HG03060 (cell line): ENCODE data around the gene MINDY3.
"Not testable (repeated sequence)": the region's sequence is repeated elsewhere in the genome, so short reads cannot be mapped to it uniquely, and the experiment has no call there.

ENCODE experiments used
- ATAC-seq: cut with Tn5 transposase; IDR thresholded peaks from one replicate; pipeline ENCODE4 v1.9.1; 2021; ENCODE audit warnings: low read depth, moderate number of reproducible peaks; ENCODE audit not compliant: unreplicated experiment

The MINDY3 gene

DNA sequence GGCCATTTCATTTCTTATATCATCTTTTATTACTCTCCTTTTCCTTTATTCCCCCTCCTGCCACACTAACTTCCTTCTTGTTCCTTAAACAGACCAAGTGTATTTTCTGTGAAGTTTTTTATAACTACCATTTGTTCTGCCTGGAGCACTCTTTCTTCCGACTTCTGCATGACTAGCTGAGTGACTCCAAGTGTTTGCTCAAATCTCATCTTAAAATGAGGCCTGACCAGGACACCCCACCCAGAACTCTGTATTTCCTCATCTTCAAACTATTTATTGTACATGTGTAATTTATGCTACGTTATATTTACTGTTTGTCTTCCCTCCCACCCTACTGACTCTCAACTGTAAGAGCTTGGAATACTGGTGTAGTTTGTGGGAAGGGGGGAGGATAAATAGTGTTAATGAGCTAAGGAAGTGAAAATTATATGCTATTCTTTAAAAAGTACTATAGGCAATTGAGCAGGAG lies 3.2 kb downstream of the MINDY3 start:
- ATAC-seq: no peak

DNA sequence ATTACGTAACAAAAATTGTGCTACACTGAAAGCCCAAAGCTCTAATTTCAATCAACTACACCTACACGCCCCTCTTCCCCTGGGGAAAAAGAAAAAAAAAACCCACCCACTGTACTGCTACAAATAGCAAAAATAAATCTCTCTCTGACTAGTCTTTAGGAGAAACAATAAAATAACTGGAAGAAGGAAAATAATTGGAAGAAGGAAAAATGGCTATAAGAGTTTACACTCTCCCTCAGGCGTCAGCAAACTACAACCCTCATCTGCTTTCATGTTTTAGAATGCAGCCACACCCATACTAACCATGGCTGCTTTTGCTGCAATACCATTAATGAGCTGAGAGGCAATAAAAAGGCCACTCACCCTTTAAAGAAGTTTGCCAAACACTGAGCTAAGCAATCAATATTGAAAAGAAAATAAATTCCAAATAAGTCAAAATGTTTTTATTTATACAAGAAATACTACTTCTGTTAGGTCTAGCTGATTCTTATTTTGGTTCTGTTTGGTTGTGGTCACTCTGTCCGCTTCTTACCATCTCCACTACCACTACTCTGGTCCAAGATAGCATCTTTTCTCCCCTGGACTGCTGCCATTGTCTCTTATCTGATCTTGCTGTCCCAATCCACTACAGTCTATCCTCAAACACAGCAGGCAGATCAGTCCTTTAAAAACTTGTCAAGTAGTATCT lies 3.8 kb downstream of the MINDY3 start:
- ATAC-seq: no peak

DNA sequence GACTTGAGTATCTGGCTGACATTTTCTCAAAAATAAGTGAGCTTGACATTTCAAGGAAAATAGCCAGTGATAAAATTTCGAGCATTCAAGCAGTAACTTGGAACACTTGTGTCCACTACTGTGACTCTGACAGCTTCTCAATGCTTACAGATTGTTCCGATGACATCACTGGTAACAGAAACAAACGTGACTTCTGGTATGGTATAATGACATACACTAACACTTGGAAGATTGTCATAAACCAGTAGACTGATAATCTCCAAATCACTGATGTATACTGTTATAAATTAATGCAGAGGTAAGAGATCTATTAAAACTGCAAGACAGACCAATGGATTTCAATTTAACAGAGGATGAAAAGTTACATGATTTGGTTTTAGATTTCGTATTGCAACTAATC lies 6.5 kb downstream of the MINDY3 start:
- no peak for ATAC-seq

DNA sequence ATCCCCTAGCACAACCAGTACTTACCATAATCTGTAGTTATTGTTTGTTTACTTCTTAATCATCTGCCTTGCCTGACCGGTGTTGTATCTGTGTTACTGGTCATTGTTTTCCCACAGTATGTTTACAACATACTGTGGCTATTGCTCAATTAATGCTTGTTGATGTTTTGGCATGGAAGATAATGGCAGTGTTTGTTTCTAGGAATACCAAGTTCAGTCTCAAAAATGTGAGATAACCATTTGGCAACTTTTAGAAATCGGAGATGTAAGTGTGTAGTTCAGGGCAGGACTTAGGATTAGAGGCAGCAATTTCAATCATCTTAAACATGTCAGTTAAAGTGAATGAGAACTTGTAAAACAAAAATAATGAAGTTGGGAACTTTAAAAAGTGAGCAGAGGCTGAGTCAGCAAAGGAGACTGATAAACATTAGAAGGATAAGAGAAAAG lies 8.2 kb downstream of the MINDY3 start:
- no peak for ATAC-seq

DNA sequence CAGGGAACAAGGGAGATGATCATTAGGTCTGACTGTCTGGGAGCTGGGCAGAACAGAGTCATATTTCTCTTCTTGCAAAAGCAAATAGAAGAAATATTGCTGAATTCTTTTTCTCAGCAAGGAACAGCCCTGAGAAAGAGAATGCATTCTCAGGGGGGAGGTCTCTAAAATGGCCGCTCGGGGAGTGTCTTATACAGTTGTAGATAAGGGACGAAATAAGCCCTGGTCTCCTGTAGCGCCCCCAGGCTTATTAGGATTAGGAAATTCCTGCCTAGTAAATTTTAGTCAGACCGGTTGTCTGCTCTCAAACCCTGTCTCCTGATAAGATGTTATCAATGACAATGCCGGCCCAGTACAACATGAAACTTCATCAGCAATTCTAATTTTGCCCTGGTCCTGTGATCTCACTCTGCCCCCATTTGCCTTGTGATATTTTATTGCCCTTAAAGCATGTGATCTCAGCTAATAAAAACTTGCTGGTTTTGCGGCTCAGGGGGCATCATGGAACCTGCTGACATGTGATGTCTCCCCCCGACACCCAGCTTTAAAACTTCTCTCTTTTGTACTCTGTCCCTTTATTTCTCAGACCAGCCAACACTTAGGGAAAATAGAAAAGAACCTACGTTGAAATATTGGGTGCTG lies 9.8 kb downstream of the MINDY3 start:
- ATAC-seq: not testable (repeated sequence)

DNA sequence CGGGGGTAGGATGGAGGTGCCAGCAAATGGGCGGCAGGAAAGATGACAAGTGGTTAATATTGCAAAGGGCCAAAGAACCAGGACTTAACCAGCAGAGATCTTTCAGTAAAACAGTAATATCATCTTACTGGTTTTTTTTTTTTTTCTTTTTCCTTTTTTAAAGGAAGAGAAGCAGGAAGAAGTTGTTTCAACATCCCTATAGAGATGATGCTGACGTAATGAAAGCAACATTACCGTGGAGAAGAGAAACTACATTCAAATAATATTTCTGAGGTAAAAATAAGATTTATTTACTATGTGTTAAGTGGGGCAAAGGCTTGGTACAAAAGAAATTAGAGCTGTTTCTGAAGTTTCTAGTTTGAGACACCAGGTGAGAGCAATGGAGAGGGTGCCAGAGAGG lies 11.0 kb downstream of the MINDY3 start:
- no peak for ATAC-seq

DNA sequence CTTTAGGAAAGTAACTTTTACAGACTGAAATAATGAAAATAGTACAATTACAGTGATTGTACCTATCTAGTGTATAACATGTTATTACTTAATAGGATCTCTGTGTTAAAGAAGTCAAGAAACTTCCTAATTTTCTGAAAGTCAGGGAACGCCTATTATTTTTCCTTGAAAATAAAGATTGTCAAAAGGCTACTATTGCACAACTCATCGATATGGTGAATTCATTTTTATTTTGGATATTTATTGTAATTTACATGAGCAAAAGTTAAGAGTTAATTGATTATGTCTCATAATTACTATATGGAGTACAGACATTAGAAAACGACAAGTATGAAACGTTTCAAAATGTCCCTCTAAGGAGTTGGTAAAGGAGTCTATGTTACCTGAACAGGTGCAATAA lies 12.8 kb downstream of the MINDY3 start:
- no peak for ATAC-seq

DNA sequence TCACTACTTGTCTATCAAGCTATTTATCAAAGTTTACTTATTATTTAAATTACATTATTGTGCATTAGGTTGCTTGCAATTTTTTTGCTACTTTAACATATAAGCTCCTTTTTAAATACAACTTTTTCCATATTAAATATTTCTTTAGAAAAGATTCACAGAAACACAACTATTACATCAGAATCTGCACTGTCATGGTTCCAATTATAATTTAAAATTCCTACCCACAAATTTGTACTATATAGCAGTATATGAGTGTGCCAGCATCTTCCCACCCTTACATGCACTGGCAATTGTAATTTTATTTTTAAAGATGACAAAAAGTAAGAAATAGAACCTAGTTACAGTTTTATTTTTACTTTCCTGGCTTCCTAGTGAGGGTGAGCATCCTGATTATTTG lies 15.8 kb downstream of the MINDY3 start:
- no peak for ATAC-seq

DNA sequence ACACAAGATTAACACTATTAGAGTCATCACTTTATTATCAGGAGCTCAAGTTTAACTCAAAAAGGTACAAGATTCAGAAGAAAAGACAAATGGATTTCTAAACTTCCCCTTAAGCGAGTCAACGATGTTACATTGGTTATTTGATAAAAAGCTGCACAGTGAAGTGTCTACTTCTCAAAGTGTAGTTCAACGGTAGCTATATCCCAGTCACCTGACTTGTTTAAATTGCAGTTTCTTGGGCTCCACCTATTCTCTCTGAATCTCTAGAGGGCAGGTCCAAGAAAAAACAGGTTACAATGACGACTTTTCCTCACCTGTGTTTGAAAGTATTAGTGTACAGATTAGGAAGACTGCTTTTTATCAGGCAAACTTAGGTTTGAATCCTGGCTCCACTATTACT lies 16.6 kb downstream of the MINDY3 start:
- no peak for ATAC-seq

DNA sequence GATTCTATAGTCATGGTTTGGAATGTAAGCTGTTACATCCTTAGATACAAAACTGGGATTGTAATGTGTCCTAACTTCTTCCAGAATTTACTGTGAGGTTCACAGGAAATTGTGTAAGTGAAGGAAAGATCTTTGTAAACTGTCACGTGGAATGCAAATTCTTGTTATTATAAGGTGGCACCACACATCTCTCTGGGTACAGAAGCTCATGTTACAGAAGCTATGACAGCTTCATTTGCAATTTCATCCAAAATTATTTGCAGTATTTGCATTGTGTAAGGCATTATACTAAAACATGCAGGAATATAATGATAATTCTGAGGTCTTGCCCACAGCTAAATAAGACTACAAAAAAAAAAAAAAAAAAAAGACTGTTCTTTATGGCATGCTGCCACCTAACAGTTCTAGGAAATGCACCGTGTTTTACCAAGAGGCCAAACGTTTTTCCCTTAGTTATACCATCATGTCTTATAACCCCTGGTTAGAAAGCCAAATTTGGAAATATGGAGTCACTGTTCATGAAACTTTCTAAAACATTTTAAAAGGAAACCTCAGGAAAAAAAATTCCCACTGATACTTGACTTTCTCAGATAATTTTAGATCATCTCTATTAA lies 17.6 kb downstream of the MINDY3 start:
- ATAC-seq: no peak

DNA sequence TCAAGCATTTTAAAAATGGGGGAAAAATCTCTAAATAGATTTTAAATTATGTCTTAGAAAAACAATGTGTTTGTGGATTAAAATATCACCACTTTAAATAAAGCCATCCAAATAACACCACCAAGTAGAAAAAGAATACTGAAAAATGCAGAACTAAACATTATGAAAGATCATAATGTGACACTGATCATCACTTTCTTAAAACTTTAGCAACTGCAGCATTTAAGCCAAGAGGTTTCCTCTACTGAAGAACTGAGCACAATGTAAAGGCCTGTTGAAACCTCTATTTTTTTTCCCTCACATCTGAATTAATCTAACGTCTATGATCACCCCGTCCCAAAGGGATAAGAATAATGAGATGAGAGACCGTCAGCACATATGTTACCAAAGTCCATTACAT lies 18.6 kb downstream of the MINDY3 start:
- no peak for ATAC-seq

DNA sequence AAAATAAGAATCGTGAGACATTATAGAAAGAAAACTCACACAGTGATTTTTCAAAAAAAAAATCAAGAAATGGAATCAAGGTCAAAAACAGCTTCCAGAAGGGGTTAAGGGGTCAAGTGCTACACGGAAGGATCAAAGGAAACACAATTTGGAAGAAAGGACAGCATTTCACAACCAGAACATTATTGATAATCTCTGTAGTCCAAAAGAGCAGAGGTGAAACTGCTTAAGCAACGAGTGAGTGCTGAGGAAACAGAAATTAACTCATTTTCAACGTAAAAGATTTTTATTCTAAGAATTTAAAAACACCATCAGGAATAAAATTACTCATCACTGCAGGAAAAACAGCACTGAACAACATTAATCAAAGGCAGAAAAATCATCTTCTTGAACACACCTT lies 23.5 kb downstream of the MINDY3 start:
- no peak for ATAC-seq

DNA sequence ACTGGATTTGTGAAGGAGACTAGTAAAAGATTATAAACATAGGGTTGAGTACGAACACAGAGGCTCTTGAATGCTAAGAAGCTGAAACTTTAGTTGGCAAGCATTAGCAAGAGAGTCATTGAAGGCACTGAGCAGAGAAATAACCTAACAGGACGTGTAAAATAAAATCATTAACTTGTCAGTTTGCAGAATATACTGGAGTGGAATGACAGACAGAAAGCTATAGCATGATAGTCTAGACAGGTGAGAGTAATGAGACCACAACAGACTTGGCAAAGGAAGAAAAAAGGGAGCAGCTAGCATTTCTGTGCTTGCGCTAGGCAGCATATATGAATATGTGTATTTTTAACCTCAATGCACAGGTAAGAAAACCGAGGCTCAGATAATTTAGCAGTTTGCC lies 30.8 kb downstream of the MINDY3 start:
- ATAC-seq: no peak

DNA sequence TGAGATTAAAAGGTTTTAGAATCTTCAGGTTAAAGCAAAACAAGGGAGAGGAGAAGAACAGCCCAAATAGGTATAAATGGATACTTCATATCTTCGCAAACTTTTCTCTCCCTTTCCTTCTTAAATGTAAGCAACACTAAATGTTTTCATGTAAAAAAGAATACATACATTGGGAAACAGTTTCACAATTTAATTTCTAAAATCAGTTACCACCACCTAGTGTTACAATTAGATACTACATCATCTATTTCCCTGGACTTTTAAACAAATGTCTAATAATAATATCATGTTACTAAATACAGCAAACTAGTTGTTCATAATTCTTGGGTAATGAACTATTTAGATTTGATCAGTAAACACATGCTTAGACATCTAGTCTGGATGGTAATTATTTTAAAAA lies 35.8 kb downstream of the MINDY3 start:
- ATAC-seq: no peak

DNA sequence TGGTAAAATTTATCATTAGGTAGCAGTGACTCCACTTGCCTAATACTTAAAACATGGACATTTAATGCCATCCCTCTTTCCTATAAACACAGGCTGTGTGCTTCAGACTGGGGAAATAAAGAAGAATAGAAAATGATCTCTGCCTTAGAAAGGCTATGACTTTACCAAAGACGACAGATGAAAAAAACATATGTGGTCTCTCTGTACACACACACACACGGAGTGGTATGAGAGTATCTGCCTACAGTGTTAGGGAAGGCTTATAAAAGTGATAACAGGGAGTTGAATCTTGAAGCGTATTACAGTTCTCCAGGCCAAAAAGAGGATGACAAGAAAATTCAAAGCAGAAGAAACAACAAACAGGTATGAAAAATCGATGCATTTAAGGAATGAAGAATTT lies 38.2 kb downstream of the MINDY3 start:
- ATAC-seq: no peak

DNA sequence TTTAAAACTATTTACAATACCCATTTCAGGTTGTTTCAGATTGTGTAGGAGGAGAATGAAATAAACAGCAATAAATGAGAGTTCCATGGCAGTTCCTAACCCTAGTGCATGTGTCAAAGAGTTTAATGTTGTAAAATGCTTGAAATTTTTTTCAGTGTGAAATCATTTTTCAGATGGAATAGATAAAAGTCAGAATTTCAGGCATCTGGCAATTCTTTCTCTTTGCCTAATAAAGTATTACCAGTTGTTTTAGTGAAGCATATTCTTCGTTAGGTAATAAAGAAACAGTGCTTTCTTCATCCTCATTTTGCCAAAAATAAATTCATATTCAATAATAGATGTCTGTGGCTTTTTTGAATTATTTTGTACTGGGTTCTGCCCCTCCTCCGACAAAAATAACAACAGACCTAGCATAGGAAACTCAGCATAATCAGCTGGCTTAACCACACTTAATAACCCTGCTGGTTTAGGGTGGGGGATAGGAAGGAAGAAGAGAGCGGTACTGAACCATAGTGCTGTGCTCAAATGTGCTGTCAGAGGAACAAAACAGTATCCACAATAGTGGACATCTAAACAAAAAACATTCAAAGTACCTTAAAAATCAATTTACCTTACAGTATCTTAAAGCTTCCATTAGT lies 39.1 kb downstream of the MINDY3 start:
- ATAC-seq: no peak

DNA sequence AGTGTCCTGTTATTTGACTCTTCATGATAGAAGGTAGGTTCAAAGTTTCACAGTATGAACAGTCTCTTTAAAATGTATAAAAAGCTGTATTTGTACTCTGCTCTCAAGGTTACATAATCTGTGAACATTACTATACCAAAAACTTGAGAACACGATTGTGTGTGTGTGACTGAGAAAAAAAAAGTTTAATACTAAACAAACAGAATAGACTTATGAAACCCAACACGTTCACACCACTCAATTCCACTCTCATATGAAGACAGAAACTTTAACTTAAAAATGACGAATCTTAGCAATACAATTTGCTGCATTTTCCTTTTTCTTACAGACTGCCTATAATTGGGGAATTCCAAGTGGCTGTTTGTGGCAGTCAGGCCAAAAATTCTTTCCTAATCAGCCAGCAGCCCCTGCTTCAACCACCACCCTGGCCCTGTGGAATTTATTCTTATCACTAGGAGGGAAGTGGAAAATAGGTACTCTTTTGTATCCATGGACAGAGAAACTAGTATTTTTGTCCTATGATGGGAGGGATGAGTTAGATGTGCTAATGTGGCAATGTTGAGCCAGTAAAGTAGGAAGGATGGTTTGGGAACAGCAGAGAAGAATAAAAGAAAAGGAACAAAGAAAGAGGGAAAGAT lies 42.8 kb downstream of the MINDY3 start:
- ATAC-seq: no peak

DNA sequence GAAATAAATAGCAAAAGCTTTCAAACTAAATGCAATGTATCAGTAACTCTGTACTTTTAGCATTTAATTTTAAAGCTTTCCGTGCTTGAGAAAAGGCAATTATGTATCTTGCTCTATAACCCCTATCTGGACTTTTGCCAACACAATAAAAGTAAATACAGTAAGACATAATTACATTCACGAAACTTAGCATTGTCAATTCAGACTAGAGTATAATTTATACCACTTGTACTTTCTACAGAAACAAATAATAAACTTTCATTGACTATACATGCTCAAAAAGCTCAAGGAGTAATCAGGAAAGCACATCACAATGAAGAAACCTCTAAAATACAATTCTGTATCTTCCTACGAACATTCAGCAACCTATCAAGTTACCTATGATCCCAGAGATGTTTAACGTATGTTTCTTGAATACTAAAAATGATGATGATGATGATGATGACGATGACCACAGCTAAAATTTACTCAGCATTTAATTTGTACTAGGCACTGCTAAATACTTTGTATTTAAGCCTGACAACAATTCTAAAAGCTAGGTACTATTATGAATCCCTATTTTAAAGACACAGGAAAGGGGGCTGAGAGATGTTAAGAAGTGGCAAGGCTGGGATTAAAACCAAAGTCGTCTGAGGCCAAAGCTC lies 44.9 kb downstream of the MINDY3 start:
- no peak for ATAC-seq

DNA sequence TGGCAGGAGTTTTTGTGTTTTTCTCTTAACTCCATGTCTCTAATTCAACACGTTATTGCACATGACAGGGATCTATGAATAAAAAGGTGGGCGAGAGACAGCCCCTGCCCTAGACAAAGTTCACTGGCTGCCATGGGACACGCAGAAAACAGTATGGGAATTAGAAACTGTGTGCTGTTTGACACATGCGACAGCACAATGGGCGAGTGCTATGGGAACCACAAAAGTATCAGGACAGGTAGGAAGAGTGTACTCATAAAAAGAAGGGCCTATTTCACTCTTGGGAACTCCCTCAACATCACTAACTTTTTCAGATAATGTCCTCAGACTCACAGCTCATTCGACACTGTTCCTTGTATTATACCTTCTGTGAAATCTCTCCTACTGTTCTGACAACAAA lies 45.7 kb downstream of the MINDY3 start:
- ATAC-seq: no peak

DNA sequence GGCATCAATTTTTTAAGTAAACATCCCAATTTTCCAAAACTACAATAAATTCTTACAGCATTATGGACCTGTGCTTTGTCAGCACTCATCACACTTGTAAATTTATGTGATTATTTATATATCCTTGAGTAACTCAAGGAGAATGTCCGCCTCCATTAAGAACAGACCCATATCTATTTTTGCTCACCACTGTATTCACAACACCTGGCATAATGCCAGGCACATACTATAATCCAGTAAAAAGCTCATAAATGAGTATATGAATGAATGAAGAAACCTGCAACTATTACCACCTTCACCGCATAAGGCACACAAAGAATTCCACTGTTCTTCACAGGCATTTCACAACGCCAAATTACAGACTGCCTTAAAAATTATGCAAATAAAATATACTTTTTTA lies 46.9 kb downstream of the MINDY3 start:
- no peak for ATAC-seq

DNA sequence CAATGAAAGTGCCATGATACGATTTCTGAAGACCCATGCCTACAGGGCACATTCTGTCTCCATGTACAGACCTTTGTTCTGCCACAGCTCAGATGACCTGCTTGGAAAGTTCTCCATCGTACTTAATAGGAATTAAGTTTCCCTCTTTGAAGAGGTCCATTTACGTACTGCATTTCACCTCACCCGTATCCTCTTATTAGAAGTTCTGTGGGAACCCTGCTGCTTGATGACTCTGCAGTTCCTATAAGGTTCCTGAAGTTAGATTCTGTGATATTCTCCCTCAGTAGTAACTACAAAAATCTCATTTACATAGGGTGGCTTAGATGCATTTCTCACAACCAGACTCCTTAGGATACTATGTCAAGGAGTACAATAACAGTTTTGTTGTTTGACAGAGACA lies 50.9 kb downstream of the MINDY3 start:
- no peak for ATAC-seq
